ENCODE data around the gene CALHM2. TPM values are rescaled to one million over a fixed set of nuclear protein-coding genes. Genes with fewer than 3 reads are reported as not detected.
"Not testable (repeated sequence)": the region's sequence is repeated elsewhere in the genome, so short reads cannot be mapped to it uniquely, and the experiment has no call there.

CALHM2 gene
- polyA plus RNA-seq, 2 of the 4 experiments (the other 2 are of a cell fraction), result 2.5 to 2.6 TPM

DNA sequence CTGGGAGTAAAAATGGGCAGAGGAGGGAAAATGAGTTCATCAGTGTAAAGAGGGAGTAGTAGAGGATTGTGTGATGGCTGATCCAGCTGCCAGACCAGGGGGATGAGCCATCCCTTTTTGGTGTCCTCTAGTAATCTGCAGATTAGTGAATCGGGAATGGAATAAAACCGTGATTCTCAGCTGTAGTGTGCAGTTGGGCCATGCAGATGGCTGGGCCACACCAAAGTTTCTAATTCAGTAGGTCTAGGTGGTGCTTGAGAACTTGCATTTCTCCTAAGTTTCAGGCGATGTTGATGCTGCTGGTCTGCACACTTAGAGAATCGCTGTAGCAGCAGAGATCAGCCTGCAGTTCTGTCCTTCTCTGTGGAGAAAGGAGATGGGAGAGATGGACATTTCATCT lies 33.1 kb downstream of the CALHM2 start:
- Histone ChIP-seq H3K9me3 (no peaks in the 10 kb centered on the region), H3K4me2 (no peak overlapping the region), H3K4me3 (no peak overlapping the region), H3K4me1 (no peaks in the 10 kb centered on the region), H3K27ac (no peak overlapping the region)
- POLR2A ChIA-PET, result no interaction called here
- TF ChIP-seq CEBPB (IDR thresholded peaks at IDR 0.05) (no peak), EP300 (IDR thresholded peaks at IDR 0.05) (no peak), KDM5A (IDR thresholded peaks at IDR 0.05) (no peak), SREBF2 (IDR thresholded peaks at IDR 0.05) (no peak), POLR2A (IDR thresholded peaks at IDR 0.05; ENCODE audit: low read length) (no peak), EHF (CRISPR knock-in tag; IDR thresholded peaks at IDR 0.05) (no peak), NFE2L2 (conservative IDR thresholded peaks at IDR 0.05; ENCODE audit: low read length) (no peak), MAZ (IDR thresholded peaks at IDR 0.05; ENCODE audit: borderline replicate concordance, low read depth, low read length) (no peak), RFX5 (IDR thresholded peaks at IDR 0.05) (no peak), ZFP36 (IDR thresholded peaks at IDR 0.05; ENCODE audit: borderline replicate concordance, partially characterized antibody) (no peak), HOXA7 (CRISPR knock-in tag; IDR thresholded peaks at IDR 0.05) (no peak), FOSB (CRISPR knock-in tag; IDR thresholded peaks at IDR 0.05) (no peak)
- TF ChIP-seq, protein P1, sequence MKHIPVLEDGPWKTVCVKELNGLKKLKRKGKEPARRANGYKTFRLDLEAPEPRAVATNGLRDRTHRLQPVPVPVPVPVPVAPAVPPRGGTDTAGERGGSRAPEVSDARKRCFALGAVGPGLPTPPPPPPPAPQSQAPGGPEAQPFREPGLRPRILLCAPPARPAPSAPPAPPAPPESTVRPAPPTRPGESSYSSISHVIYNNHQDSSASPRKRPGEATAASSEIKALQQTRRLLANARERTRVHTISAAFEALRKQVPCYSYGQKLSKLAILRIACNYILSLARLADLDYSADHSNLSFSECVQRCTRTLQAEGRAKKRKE (CRISPR knock-in tag; IDR thresholded peaks at IDR 0.05; ENCODE audit: low read depth), result no peak
- TF ChIP-seq, protein P2, sequence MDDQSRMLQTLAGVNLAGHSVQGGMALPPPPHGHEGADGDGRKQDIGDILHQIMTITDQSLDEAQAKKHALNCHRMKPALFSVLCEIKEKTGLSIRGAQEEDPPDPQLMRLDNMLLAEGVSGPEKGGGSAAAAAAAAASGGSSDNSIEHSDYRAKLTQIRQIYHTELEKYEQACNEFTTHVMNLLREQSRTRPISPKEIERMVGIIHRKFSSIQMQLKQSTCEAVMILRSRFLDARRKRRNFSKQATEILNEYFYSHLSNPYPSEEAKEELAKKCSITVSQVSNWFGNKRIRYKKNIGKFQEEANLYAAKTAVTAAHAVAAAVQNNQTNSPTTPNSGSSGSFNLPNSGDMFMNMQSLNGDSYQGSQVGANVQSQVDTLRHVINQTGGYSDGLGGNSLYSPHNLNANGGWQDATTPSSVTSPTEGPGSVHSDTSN (IDR thresholded peaks at IDR 0.05), result no peak
- TF ChIP-seq, protein P3, sequence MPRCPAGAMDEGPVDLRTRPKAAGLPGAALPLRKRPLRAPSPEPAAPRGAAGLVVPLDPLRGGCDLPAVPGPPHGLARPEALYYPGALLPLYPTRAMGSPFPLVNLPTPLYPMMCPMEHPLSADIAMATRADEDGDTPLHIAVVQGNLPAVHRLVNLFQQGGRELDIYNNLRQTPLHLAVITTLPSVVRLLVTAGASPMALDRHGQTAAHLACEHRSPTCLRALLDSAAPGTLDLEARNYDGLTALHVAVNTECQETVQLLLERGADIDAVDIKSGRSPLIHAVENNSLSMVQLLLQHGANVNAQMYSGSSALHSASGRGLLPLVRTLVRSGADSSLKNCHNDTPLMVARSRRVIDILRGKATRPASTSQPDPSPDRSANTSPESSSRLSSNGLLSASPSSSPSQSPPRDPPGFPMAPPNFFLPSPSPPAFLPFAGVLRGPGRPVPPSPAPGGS (IDR thresholded peaks at IDR 0.05), result no peak
- DNase-seq (ENCODE audit: low read depth in 1 of 2, low spot score in 1 of 2) (no peak), FAIRE-seq (no peak), ATAC-seq (no peak)
- CTCF ChIA-PET, result interaction anchor here (0.6 to 5.5 kb wide), 7 partner anchors 14 to 173 kb away, joined by 3 to 26 read pairs (median 5); no protein-coding TSS in a partner anchor
- 96% methylated on average over 4 of the region's 4 CpGs for WGBS (ENCODE audit: missing lambda C conversion rate)

DNA sequence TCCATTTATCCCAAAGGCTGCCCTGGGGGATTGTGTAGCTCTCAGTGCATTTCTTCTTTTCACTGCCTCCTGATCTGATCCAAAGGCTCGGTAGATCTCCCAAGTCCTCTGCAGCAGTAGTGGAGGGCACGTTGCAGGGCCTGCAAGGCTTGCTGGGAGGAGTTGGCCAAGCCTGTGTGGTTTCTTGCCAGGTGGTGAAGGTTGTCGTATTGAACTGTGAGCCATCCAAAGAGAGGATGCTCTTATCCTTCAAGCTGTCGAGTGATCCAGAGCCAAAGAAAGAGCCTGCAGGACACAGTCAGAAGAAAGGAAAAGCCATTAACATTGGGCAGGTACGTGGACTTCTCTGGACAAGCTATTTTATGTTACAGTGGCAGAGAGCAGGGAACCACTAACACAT lies 34.6 kb downstream of the CALHM2 start:
- ChIA-PET POLR2A (no interaction called here), CTCF (interaction anchor here (0.6 to 5.5 kb wide), 33 partner anchors 8 to 268 kb away, joined by 3 to 37 read pairs (median 6); partner anchors contain the start of genes ATP5MK, CALHM3, NEURL1 and PDCD11)
- no peak for FAIRE-seq
- Histone ChIP-seq H3K4me2 (no peak overlapping the region), H3K4me1 (no peaks in the 10 kb centered on the region), H3K27ac (no peak overlapping the region), H3K4me3 (no peak overlapping the region), H3K9me3 (no peaks in the 10 kb centered on the region)
- ATAC-seq, result no peak
- TF ChIP-seq PHF8 (IDR thresholded peaks at IDR 0.05; ENCODE audit: borderline replicate concordance, low read depth) (no peak), EHMT2 (IDR thresholded peaks at IDR 0.05; ENCODE audit: low read depth) (no peak), HDAC2 (IDR thresholded peaks at IDR 0.05) (no peak), RFX5 (IDR thresholded peaks at IDR 0.05) (no peak), CBX2 (IDR thresholded peaks at IDR 0.05; ENCODE audit: borderline replicate concordance, low read depth) (no peak), FOXS1 (CRISPR knock-in tag; IDR thresholded peaks at IDR 0.05) (no peak), POLR2A (IDR thresholded peaks at IDR 0.05; ENCODE audit: low read length) (no peak), TFCP2L1 (CRISPR knock-in tag; IDR thresholded peaks at IDR 0.05) (no peak), TP53 (CRISPR knock-in tag; IDR thresholded peaks at IDR 0.05) (no peak), SMC3 (IDR thresholded peaks at IDR 0.05) (no peak)
- TF ChIP-seq, protein P4, sequence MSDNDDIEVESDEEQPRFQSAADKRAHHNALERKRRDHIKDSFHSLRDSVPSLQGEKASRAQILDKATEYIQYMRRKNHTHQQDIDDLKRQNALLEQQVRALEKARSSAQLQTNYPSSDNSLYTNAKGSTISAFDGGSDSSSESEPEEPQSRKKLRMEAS (IDR thresholded peaks at IDR 0.05), result no peak
- no peak for DNase-seq (ENCODE audit: low read depth in 1 of 2, low spot score in 1 of 2)
- 95% methylated on average over 5 of the region's 5 CpGs for WGBS (ENCODE audit: missing lambda C conversion rate)

DNA sequence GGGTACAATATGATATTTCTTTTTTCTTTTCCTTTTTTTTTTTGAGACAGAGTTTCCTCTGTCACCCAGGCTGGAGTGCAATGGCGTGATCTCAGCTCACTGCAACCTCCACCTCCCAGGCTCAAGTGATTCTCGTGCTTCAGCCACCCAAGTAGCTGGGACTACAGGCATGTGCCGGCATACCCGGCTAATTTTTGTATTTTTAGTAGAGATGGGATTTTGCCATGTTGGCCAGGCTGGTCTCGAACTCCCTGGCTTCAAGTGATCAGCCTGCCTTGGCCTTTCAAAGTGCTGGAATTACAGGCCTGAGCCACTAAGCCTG lies 35.1 kb downstream of the CALHM2 start:
- H3K27ac ChIP-seq; H3K4me3 ChIP-seq; H3K9me3 ChIP-seq; POLR2A ChIA-PET; FAIRE-seq; DNase-seq (ENCODE audit: low read depth in 1 of 2, low spot score in 1 of 2); H3K4me2 ChIP-seq; H3K4me1 ChIP-seq; ATAC-seq: not testable (repeated sequence)
- 77% methylated on average over 5 of the region's 5 CpGs for WGBS (ENCODE audit: missing lambda C conversion rate)
- CTCF ChIA-PET, result interaction anchor here (0.6 to 5.5 kb wide), 40 partner anchors 9 to 268 kb away, joined by 3 to 37 read pairs (median 5); partner anchors contain the start of genes ATP5MK, CALHM1, CALHM3 and NEURL1
